SK-N-SH (cell line): ENCODE data around the gene UNC5CL. TPM values are rescaled to one million over a fixed set of nuclear protein-coding genes. Genes with fewer than 3 reads are reported as not detected.

Experiments used
- CTCF ChIA-PET: fragments of 300-600, 350-600 bp; formaldehyde crosslinking; extraction: SDS; loops from one replicate; lab custom pipeline; 2021; lab: Yijun Ruan, JAX
- POLR2A ChIA-PET: fragments of 350-600 bp; sonication (Branson Sonifier 250); formaldehyde crosslinking; extraction: SDS; loops from one replicate; lab custom pipeline; 2020; ENCODE audit warnings: antibody characterized with exemption, inconsistent platforms; lab: Yijun Ruan, JAX
- DNase-seq: peaks from one replicate; pipeline ENCODE4 v3.0.0; 2012
- H2AFZ ChIP-seq: fragments of 200-600 bp; sonication (generic); 2 replicates; pipeline ENCODE4 v1.8.1; 2016; ENCODE audit warnings: antibody characterized with exemption, mild to moderate bottlenecking, low read depth
- H3F3A ChIP-seq: fragments of 200-600 bp; sonication (generic); replicated peaks from 2 replicates; pipeline ENCODE3; 2016; ENCODE audit warnings: antibody characterized with exemption, mild to moderate bottlenecking; ENCODE audit not compliant: insufficient read depth
- H3K27ac ChIP-seq, 2 experiments: fragments of 200-500 bp in 1 of 2; fragments of 200-600 bp in 1 of 2; sonication (Bioruptor generic) in 1 of 2; sonication (generic), shearing (Covaris generic) in 1 of 2; 2 replicates each; pipeline versions ENCODE4 v1.5.1 to v1.6.1; 2014 to 2016; ENCODE audit warnings: low read depth in 2 of 2, inconsistent platforms in 1 of 2, low read length in 1 of 2, mild to moderate bottlenecking in 1 of 2, mixed read lengths in 1 of 2
- H3K27me3 ChIP-seq: fragments of 200-600 bp; sonication (generic), shearing (Covaris generic); 2 replicates; pipeline ENCODE4 v1.6.1; 2016; ENCODE audit warnings: mixed run types; ENCODE audit not compliant: insufficient read depth
- H3K36me3 ChIP-seq, 2 experiments: fragments of 200-500 bp in 1 of 2; fragments of 200-600 bp in 1 of 2; sonication (Bioruptor generic) in 1 of 2; sonication (generic) in 1 of 2; replicated peaks in 1 of 2; 2 replicates each; pipeline versions ENCODE3 to v1.5.1; 2014 to 2016; ENCODE audit warnings: low read length in 1 of 2, mild to moderate bottlenecking in 1 of 2; ENCODE audit not compliant: insufficient read depth in 2 of 2, control insufficient read depth in 1 of 2
- H3K4me1 ChIP-seq, 2 experiments: fragments of 200-500 bp in 1 of 2; fragments of 200-600 bp in 1 of 2; sonication (Bioruptor generic) in 1 of 2; sonication (generic), shearing (Covaris generic) in 1 of 2; 2 replicates each; pipeline versions ENCODE4 v1.5.1 to v1.6.1; 2014 to 2016; ENCODE audit warnings: low read depth in 1 of 2, low read length in 1 of 2, mixed run types in 1 of 2; ENCODE audit not compliant: insufficient read depth in 2 of 2, control insufficient read depth in 1 of 2
- H3K4me2 ChIP-seq: fragments of 200-600 bp; sonication (generic), shearing (Covaris generic); 2 replicates; pipeline ENCODE4 v1.6.1; 2017; ENCODE audit warnings: mixed run types
- H3K4me3 ChIP-seq, 2 experiments: fragments of 200-500 bp in 1 of 2; fragments of 200-600 bp in 1 of 2; sonication (Bioruptor generic) in 1 of 2; sonication (generic), shearing (Covaris generic) in 1 of 2; 2 replicates each; pipeline versions ENCODE4 v1.5.1 to v1.8.1; 2014 to 2016; ENCODE audit warnings: low read depth in 2 of 2, inconsistent platforms in 1 of 2, low read length in 1 of 2, mild to moderate bottlenecking in 1 of 2, mixed read lengths in 1 of 2, moderate library complexity in 1 of 2
- H3K79me2 ChIP-seq: fragments of 200-600 bp; sonication (generic); 2 replicates; pipeline ENCODE4 v1.8.1; 2017; ENCODE audit warnings: mild to moderate bottlenecking; ENCODE audit not compliant: insufficient read depth
- H3K9ac ChIP-seq: fragments of 200-600 bp; sonication (generic); 2 replicates; pipeline ENCODE4 v1.6.1; 2017; ENCODE audit warnings: mixed run types
- H3K9me2 ChIP-seq: fragments of 200-600 bp; sonication (generic); 2 replicates; pipeline ENCODE4 v1.6.1; 2017; ENCODE audit warnings: mixed run types
- H3K9me3 ChIP-seq: fragments of 200-600 bp; sonication (generic); 2 replicates; pipeline ENCODE4 v1.6.1; 2017; ENCODE audit warnings: mixed run types, mild to moderate bottlenecking, moderate library complexity
- H4K20me1 ChIP-seq: fragments of 200-600 bp; sonication (generic); 2 replicates; pipeline ENCODE4 v1.6.1; 2017; ENCODE audit warnings: mild to moderate bottlenecking, mixed run types; ENCODE audit not compliant: insufficient read depth
- CHD2 ChIP-seq: fragments of 150-350 bp; IDR thresholded peaks from 2 replicates; pipeline ENCODE4 v1.6.1; 2018; ENCODE audit warnings: low read length; ENCODE audit not compliant: partially characterized antibody
- EP300 ChIP-seq, 2 experiments: IDR thresholded peaks; 2 replicates each; pipeline versions ENCODE4 v1.4.0 to v1.6.1; 2012; ENCODE audit warnings: borderline replicate concordance in 1 of 2, low read depth in 1 of 2, low read length in 1 of 2
- FOSL2 ChIP-seq: IDR thresholded peaks from 2 replicates; pipeline ENCODE4 v1.4.0; 2012; ENCODE audit warnings: low read depth, mild to moderate bottlenecking, moderate library complexity, borderline replicate concordance
- GABPA ChIP-seq: IDR thresholded peaks from 2 replicates; pipeline ENCODE4 v1.4.0; 2012; ENCODE audit warnings: low read depth, mild to moderate bottlenecking
- GATA2 ChIP-seq: sonication (generic); formaldehyde crosslinking; IDR thresholded peaks from 2 replicates; pipeline ENCODE4 v1.5.0; 2020; ENCODE audit warnings: mild to moderate bottlenecking, missing genetic modification reagents
- MAX ChIP-seq: IDR thresholded peaks from 2 replicates; pipeline ENCODE4 v1.4.0; 2012; ENCODE audit warnings: low read depth
- MXI1 ChIP-seq: IDR thresholded peaks from 2 replicates; pipeline ENCODE4 v1.6.1; 2012; ENCODE audit warnings: mild to moderate bottlenecking, low read depth, low read length, improper control_type of control experiment
- NFIC ChIP-seq: IDR thresholded peaks from 2 replicates; pipeline ENCODE4 v1.4.0; 2012; ENCODE audit warnings: borderline replicate concordance
- NRF1 ChIP-seq: IDR thresholded peaks from 2 replicates; pipeline ENCODE4 v1.6.1; 2012; ENCODE audit warnings: low read depth, mild to moderate bottlenecking, low read length
- RAD21 ChIP-seq: IDR thresholded peaks from 2 replicates; pipeline ENCODE4 v1.6.1; 2012; ENCODE audit warnings: mild to moderate bottlenecking, low read length
- RCOR1 ChIP-seq: fragments of 150-350 bp; IDR thresholded peaks from 2 replicates; pipeline ENCODE4 v1.6.1; 2017; ENCODE audit warnings: antibody characterized with exemption, low read length
- RFX5 ChIP-seq: IDR thresholded peaks from 2 replicates; pipeline ENCODE4 v1.6.1; 2012; ENCODE audit warnings: mild to moderate bottlenecking, improper control_type of control experiment, low read length
- RXRA ChIP-seq: IDR thresholded peaks from 2 replicates; pipeline ENCODE4 v1.4.0; 2012; ENCODE audit warnings: low read depth, mild to moderate bottlenecking, borderline replicate concordance
- SIN3A ChIP-seq: IDR thresholded peaks from 2 replicates; pipeline ENCODE4 v1.6.1; 2012; ENCODE audit warnings: low read depth, mild to moderate bottlenecking, low read length, moderate library complexity, borderline replicate concordance
- TAF1 ChIP-seq: IDR thresholded peaks from 2 replicates; pipeline ENCODE4 v1.6.1; 2012; ENCODE audit warnings: low read depth, mild to moderate bottlenecking, low read length, moderate library complexity, borderline replicate concordance
- TEAD4 ChIP-seq: IDR thresholded peaks from 2 replicates; pipeline ENCODE4 v1.4.0; 2012; ENCODE audit warnings: mild to moderate bottlenecking, borderline replicate concordance; ENCODE audit not compliant: insufficient read depth
- YY1 ChIP-seq: IDR thresholded peaks from 2 replicates; pipeline ENCODE4 v1.4.0; 2012; ENCODE audit warnings: low read depth, mild to moderate bottlenecking
- ZBTB33 ChIP-seq: IDR thresholded peaks from 2 replicates; pipeline ENCODE4 v1.4.0; 2012; ENCODE audit warnings: low read depth, borderline replicate concordance
- WGBS: methylation state at CpG from one replicate; pipeline ENCODE4 v1.1.6; 2017; ENCODE audit warnings: low lambda C conversion rate; 5-methylcytosine and 5-hydroxymethylcytosine counted together
- polyA plus RNA-seq, 3 experiments: library from polyadenylated mRNA; depleted of rRNA; stranded (reverse); fragments of >200 nt; gene quantifications; 2 replicates each; pipeline ENCODE4 v1.2.3, GENCODE V29; 2012
- TF ChIP-seq, protein P1 (sequence below): fragments of 150-350 bp; IDR thresholded peaks from 2 replicates; pipeline ENCODE4 v1.6.1; 2017; ENCODE audit warnings: antibody characterized with exemption, low read length, low read depth, borderline replicate concordance
- TF ChIP-seq, protein P2 (sequence below): IDR thresholded peaks from 2 replicates; pipeline ENCODE4; 2012

The UNC5CL gene
- polyA plus RNA-seq, 1 of the 3 experiments (the other 2 are of a cell fraction): 0.10 TPM

DNA sequence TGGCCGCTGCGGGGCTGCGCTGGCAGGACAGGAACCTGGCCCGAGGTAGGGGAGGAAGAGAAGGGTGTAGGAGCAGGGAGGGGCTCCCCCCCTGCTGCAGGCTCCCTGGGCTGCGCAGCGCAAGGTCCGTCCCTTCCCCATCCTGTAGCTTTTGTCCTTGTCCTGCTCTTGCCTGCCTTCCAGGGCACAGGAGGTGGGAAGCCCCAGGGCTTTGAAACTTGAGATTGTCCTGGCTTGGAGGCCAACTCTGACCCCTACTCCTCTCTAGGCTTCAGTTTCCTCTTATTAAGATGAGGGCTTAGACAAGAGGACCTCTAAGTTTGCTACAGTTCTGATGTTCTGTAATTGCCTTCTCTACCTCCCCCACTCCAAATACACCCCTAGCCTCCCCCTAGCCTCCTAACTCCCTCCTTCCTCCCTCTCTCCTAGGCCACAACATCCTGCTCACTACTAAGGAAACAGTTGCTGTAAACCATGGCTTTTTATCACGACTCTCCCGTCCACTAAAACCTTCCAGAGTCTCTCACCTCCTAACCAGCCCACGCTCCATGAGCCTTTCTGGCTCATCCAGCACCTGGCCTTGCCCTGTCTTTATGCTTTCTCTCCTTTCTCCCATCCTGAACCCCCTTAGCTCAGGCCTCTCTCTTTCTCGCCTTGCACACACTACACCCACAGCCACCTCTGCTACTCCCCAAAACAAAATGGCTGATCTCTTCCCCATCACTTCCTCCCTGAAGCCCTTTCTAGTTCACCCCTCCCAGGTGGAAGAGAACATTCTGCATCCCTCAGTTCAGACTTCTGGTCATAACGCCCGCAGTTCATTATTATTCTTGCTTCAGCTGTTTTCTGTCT, 10.2 kb downstream of the UNC5CL start:
- Histone ChIP-seq H3K27ac (no peak overlapping the region), H3K36me3 (no peaks in the 10 kb centered on the region), H3F3A (no peaks in the 10 kb centered on the region), H3K4me2 (no peak overlapping the region), H3K79me2 (no peaks in the 10 kb centered on the region), H3K4me1 (peaks cover 0 to 9% of the 10 kb centered on the region in 2 experiments; a peak in 1 of 4 replicates), H3K4me3 (no peak overlapping the region), H3K27me3 (no peaks in the 10 kb centered on the region), H4K20me1 (no peaks in the 10 kb centered on the region), H2AFZ (peak overlapping the region; percentile 61; the same call in 1 of the 2 replicates), H3K9me2 (no peaks in the 10 kb centered on the region), H3K9ac (no peak overlapping the region), H3K9me3 (no peaks in the 10 kb centered on the region)
- DNase-seq: no peak
- ChIA-PET CTCF (interaction anchor here (0.6 to 5.3 kb wide), 57 partner anchors 8 to 1667 kb away, joined by 3 to 50 read pairs (median 4); partner anchors contain the start of genes APOBEC2, TSPO2 and UNC5CL), POLR2A (no interaction called here)
- TF ChIP-seq FOSL2 (no peak), NFIC (no peak), RFX5 (no peak), RAD21 (no peak), MAX (no peak), EP300 (IDR thresholded peaks at IDR 0.05; ENCODE audit: borderline replicate concordance in 1 of 2, low read depth in 1 of 2, low read length in 1 of 2) (no peak)
- WGBS: 78% methylated on average over 6 of the region's 13 CpGs

DNA sequence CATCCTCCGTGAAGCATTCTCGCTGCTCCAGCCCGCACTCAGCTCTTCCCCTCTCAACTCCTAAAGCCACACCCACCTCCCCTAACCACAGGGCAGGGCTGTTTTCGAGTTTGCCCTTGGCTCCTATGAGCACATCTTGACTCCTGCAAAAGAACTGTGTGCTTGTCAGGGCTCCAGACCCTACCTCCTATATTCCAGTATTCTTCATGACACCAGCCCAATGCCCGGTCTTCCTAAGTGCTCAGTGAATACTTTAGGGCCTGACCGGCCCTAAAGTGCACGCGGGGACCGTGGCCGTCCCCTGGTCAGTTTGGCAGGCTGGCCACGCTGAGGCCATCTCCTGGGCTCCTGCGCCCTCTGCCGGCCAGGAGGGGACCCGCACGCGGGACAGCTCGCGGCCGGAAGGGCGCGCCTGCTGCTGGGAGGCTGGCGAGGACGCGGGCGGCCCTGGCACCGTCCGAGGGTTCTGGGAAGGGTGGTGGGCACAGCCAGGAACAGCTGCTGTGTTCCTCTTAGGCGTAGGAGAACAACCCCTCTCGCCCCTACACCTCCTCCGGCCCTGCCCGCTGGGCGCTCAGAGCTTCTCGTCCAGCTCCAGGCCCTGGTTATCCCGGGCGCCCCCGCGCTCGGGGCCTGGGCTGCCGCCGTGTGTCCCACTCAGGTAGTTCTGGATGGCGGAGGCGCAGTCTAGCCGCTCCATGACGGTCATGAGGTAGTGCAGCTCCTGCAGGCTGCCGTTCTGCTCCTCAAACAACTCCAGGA, 11.0 kb downstream of the UNC5CL start:
- Histone ChIP-seq H3K36me3 (no peaks in the 10 kb centered on the region), H3F3A (no peaks in the 10 kb centered on the region), H3K4me3 (peak overlapping the region in 1 of 2 experiments; percentile 39; a peak in 2 of 4 replicates), H3K9me2 (no peaks in the 10 kb centered on the region), H3K9me3 (no peaks in the 10 kb centered on the region), H3K79me2 (no peaks in the 10 kb centered on the region), H4K20me1 (no peaks in the 10 kb centered on the region), H3K27me3 (no peaks in the 10 kb centered on the region), H3K9ac (no peak overlapping the region), H3K27ac (no peak overlapping the region), H2AFZ (peak overlapping the region; percentile 61; the same call in 1 of the 2 replicates), H3K4me1 (peaks cover 0 to 12% of the 10 kb centered on the region in 2 experiments; a peak in 1 of 4 replicates), H3K4me2 (no peak overlapping the region; the same call in 1 of the 2 replicates)
- POLR2A ChIA-PET: no interaction called here
- CTCF ChIA-PET: interaction anchor here (0.5 to 5.3 kb wide), 63 partner anchors 8 to 1666 kb away, joined by 3 to 50 read pairs (median 4); partner anchors contain the start of genes APOBEC2, TSPO2 and UNC5CL
- 46% methylated on average over 15 of the region's 45 CpGs for WGBS
- DNase-seq: peak; percentile 95
- TF ChIP-seq SIN3A (no peak), RCOR1 (0 out of 2 replicates have a peak, but pooled peaks have one; percentile 12), GABPA (no peak), RXRA (no peak), NRF1 (no peak), FOSL2 (no peak), RAD21 (peak; percentile 91), TAF1 (no peak), MXI1 (peak; percentile 31; the same call in 1 of the 2 replicates), RFX5 (no peak), GATA2 (CRISPR knock-in tag) (no peak), TEAD4 (no peak), CHD2 (peak; percentile 32), ZBTB33 (no peak), YY1 (no peak)
- TF ChIP-seq, protein P1, sequence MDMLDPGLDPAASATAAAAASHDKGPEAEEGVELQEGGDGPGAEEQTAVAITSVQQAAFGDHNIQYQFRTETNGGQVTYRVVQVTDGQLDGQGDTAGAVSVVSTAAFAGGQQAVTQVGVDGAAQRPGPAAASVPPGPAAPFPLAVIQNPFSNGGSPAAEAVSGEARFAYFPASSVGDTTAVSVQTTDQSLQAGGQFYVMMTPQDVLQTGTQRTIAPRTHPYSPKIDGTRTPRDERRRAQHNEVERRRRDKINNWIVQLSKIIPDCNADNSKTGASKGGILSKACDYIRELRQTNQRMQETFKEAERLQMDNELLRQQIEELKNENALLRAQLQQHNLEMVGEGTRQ: no peak
- TF ChIP-seq, protein P2, sequence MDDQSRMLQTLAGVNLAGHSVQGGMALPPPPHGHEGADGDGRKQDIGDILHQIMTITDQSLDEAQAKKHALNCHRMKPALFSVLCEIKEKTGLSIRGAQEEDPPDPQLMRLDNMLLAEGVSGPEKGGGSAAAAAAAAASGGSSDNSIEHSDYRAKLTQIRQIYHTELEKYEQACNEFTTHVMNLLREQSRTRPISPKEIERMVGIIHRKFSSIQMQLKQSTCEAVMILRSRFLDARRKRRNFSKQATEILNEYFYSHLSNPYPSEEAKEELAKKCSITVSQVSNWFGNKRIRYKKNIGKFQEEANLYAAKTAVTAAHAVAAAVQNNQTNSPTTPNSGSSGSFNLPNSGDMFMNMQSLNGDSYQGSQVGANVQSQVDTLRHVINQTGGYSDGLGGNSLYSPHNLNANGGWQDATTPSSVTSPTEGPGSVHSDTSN: no peak
